HG03175 (cell line): ENCODE data around the gene WWTR1.

Experiments used
- ATAC-seq: cut with Tn5 transposase; IDR thresholded peaks from one replicate; pipeline ENCODE4 v1.9.1; 2021; ENCODE audit warnings: mild to moderate bottlenecking, moderate library complexity; ENCODE audit not compliant: unreplicated experiment

Gene WWTR1

DNA sequence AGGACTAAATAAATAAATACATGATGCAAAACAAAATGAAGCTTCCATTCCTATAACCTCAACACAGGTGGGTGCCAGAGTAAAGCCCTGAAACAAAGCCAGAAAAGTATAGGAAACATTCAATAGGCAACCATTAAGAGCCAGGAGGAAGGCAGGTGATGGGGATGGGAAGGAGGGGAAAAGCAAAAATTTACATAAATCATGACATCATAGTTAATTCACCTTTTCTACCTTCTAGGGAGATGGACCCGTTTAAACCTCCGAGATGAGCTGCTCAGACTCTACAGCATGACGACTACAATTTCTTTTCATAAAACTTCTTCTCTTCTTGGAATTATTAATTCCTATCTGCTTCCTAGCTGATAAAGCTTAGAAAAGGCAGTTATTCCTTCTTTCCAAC is 155.4 kb downstream of the WWTR1 start:
- no peak for ATAC-seq

DNA sequence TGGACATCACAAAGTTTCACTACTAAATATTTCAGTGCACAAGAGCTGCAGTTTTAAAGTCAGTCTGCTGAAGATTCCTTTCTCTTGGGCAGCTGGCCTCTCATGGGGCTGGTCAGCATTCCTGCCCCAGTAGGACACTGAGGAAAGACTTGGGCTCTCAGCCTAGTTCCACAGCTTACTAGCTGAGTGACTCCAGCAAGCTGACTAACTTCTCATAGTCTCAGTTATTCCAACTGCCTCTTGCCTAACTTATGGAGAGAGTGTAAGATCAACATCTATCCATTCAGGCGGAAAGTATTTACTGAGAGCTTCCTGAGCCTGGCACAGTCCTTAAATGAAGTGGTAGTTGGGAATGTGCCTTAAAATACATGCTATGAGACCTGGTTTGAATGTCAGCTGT is 156.3 kb downstream of the WWTR1 start:
- ATAC-seq, result no peak

DNA sequence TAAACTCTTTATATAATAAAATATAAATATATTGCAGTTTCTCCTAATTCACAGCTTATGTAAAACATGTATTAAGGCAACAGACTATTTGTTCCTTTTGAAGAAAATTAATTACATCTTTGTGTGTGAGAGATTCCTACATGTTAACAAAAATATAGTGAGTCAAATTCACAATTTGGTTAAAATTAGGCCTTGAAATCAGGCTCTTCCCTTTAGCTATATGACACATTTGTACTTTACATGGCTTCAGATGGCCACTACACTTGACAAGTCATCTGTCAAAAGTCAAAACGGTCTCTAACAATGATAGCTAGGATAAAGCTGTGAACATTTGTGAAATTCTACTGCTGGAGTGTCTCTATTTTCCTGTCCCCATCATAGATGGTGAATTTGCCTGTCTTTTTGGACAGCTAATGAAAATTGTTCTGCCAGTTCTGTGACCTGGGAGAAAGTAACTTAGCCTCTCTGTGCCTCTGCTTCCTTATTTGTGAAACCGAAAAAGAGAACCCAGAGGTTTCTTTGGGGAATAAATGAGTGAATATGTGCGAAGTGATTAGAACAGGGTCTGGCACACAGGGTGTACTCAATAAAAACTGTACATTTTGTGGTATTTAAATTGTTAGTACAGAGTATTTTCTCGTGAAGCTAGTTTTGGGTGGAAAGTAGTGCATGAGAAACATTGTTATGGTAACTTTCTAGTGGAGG is 159.7 kb downstream of the WWTR1 start:
- ATAC-seq, result no peak

DNA sequence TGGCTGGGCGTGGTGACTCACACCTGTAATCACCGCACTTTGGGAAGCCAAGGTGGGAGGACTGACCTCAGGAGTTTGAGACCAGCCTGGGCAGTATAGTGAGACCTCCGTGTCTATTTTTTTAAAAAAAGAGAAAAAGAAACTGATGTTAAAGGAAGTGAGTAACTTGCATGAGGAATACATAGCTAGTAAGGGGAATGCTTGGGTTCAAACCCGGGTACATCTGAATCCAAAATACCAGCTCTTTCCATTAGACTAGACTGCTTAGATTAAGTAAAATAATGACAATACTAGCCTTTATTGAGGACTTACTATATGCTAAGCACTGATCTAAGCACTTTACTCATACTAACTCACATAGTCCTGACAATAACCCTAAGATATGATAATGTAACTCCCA is 160.9 kb downstream of the WWTR1 start:
- ATAC-seq, result no peak

DNA sequence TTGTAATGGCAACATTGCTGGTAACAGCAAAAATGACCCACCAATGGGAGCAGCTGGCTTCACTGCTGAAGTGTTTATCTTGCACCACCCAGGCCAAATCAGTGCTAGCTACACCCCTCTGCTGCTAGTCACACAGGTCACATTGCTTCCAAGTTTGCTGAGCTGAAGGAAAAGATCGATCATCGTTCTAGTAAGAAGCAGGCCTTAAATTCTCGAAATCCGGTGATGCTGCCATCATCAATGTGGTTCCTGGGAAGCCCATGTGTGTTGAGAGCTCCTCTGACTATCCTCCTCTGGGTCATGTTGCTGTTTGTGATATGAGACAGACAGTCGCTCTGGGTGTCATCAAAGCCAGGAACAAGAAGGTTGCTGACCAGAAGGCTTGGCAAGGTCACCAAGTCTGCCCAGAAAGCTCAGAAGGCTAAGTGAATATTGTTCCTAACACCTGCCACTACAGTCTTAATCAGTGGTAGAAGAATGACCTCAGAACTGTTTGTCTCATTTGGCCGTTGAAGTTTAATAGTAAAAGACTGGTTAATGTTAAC is 162.2 kb downstream of the WWTR1 start:
- no peak for ATAC-seq

DNA sequence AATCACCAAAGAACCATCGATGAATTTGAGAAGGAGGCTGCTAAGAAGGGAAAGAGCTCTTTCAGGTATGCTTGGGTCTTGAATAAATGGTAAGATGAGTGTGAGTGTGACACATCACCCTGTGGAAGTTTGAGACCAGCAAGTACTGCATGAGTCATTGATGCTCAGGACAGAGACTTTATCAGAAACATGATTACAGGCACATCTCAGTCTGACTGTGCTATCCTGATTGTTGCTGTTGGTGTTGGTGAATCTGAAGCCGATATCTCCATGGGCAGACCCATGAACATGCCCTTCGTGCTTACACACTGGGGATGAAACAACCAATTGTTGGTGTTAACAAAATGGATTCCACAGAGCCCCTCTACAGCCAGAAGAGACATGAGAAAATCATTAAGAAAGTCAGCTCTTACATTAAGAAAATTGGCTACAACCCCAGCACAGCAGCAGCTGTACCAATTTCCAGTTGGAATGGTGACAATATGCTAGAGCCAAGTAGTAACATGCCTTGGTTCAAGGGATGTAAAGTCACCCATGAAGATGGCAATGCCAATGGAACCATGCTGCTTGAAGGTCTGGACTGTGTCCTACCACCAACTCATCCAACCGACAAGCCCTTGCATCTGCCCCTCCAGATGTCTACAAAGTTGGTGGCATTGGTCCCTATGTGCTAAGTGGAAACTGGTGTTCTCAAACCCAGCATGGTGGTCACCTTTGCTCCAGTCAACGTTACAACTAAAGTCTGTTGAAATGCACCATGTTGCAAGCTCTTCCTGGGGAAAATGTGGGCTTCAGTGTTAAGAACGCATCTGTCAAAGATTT is 162.9 kb downstream of the WWTR1 start:
- ATAC-seq, result no peak

DNA sequence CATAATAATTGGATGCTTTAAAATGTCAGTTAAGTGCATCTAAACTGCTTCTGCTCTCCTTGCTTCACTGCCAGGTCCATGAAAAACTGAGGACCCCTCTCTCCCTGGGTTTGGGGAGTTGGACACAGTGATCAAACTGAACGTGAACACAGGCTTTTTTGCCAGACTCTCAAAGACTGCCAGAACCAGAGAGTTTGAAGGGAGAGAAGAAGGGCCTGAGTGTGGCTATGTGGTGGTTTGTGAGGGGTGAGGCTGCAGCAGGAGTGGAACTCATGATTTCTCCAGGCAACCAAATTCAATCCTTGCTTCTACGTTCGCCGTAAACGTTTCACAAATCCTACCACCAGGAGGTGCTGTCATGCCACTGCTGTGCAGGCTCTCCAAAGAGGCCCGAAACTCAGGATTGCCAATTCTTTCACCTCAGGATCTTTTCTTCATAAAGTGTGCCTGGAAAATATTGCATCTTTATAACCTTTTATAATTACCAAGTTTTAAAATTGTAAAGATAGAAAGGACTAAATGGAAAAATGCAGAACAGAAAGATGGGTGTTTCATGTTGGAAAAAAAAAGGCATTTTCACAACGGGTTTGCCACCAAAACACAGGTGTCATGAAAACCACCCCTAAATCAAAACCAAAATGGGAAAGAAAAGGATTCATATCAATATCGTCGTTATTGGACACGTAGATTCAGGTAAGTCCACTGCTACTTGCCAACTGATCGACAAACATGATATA is 163.6 kb downstream of the WWTR1 start:
- no peak for ATAC-seq

DNA sequence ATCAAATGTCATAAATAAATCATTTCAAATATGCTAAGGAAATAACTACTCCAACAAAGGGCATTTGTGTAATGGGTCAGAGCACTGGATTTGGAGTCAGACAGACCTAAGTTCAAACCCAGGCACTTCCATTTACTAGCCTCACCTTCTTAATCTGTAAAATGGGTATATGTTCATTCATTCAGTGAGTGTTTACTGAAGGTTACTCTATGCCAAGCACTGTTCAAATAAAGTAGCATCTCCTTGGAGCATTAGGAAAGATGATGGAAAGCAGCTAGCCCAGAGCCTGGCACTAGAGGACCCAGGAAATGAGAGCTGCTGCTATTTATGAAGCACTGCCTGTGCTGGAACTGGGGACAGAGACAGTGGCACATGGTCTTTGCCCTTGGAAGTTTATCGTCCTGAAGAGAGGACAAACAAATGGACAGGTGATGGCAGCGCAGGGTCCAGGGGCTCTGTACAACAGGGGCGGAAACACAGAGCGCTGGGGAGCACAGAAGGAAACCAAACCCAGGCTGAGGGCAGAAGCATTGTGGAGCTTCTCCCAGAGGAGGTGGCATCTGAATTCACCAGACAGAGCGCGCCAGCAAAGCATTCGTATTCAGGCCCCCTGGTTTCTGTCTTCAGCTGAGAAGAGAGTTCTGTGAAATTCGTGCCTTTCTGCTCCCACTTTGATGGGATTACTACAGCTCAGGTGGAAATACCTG is 164.4 kb downstream of the WWTR1 start:
- no peak for ATAC-seq

DNA sequence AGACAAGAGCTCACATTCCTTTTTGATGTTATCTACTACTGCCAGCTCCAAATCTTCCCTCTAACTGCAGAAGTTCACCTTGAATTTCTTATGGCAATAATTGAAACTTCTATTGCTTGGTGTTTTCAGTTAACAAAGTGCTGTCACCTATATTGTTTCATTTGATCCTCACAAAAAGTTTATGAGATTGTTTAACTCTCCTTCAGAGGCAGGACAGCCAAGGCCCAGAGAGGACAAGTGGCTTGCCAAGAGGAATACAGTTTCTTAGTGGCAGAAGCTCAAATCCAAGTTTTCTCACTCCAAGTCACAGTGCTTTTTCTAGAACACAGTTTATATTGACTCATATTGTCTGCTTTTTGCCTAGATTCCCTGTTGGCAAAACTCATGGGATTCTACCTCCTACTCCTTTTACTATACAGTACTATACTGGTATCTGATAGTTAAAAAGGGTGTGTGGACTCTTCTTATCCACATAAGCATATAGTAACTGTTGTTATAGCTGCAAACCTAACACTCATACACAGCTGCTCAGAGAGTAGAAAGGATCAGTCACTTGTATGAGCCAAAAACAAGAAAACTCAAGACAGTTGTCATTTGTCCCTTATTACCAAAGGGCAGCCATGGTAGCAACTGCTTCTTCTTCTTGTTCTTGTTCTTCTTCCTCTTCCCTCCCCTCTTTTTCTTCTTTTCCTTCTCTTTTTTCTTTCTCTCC is 167.4 kb downstream of the WWTR1 start:
- no peak for ATAC-seq

DNA sequence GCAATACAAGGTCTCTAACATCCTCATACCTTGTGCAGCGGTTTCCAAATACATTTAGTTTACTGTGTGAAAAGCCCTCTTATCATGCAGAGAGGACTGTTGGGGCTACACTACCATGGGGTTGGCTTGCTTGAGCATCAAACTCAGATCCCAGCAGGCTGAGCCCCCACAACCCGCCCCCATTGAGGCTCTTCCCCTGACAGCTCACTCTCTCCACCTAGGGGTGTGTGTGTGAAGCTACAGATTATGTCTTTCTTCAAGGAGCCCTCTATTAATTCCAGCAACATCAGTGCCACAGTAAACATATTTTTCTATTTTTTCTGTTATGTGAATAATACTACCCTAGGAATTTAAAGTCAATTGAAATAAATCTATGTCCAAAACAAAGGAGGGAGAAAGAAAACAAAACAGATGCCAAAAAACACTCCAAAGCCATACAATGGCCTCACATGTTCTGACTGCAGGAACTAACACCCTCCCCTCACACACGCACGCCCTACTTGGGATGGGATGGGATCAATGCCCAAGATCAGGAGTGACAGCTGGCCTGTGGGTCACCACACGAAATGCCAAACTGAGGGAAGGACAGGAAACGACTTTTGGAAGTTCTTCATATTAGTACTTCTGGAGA is 168.7 kb downstream of the WWTR1 start:
- ATAC-seq, result no peak

DNA sequence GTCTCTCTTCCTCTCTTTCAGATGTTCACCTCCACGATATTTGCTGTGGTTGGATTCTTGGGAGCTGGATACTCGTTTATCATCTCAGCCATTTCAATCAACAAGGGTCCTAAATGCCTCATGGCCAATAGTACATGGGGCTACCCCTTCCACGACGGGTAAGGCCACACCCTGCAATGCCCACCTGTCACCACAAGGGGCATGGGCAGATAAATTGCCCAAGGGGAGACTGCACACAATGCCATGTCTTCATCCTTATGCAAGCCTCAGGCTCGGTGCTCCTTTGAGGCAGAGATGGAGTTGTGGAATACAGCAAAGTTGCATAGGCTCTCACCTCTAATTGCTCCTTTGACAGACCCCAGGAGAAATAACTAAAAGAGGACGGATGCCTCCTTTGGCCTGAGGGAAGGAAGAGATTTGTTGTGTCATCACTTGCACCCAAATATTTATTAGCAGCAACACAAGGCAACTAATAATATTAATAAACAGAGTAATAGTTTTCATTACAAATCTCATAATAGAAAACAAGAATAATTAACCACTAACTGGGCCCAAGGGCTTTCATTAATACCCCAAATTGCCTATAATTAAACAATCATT is 170.1 kb downstream of the WWTR1 start:
- peak; percentile 74 for ATAC-seq

DNA sequence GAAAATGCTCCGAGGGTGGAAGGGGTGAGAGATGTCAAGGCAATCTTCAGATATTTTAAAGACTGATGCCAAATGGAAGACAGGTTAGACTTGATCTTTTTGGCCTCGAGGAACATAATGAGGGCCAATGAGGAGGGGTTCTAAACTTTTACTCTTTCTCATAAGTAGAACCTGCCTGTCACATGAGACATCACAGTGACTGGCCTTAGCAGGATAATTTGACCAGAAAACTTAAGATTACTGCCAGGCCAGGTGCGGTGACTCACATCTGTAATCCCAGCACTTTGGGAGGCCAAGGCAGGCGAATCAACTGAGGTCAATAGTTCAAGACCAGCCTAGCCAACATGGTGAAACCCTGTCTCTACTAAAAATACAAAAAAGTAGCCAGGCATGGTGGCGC is 171.1 kb downstream of the WWTR1 start:
- no peak for ATAC-seq

DNA sequence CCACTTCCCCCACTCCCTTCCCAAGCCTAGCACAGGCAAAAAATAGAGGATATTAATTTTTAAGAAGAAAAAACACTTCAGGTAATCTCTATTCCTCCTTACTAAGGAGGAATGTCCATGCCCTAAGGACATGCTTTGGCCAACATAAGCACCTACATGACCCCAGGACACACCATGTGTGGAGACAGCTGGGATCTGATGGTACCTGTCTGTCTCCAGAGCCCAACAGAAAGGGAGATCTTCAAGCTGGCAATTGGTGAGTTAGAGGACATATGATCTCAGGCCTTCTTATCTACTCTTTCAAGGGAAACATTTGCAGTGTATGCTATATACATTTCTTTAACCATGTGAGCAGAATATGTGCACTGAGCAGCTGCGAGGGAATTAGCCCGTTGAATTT is 176.3 kb downstream of the WWTR1 start:
- ATAC-seq, result no peak

DNA sequence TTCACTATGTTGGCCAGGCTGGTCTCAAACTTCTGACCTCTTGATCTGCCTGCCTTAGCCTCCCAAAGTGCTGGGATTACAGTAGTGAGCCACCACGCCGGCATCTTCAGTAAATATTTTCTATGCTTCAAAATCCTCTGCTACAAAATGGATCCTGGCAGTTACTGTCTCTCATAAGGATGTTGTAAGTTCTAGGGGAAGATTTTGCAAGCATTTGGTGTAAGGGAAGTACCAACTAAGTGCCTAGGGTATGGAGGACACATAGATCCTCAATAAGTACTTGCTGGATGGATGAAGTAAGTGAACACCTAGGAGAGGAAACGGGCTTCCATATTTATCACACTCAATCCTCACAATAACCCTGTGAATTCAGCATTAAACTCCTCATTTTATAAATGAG is 176.8 kb downstream of the WWTR1 start:
- ATAC-seq, result no peak

DNA sequence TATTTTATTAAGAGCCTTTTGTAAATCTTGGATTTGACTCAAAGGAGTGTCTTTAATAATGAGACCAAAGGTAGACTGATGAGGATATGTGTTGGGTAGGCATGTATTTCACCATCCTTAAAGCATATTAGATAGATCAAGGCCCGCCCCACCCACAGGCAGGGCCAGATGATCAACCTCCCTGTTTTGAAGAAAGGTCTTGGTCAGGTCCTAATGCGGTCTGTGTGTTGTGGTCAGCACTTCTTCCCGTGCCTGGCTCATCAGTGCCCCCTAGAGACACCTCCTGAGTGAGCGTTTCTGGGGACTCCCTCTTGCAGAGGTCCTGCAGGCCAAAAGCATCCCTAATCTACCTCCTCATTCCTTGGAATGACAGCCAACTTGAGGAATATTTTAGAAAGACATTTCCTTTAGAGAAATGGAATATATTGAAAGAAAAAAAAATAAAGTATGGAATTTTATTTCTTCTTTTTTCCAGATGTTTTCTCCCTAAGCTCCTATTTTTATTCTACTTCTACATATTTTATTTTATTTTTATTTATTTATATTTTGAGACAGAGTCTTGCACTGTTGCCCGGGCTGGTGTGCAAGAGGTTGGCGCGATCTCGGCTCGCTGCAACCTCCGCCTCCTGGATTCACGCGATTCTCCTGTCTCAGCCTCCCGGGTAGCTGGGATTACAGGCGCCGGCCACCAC is 177.4 kb downstream of the WWTR1 start:
- peak; percentile 95 for ATAC-seq

DNA sequence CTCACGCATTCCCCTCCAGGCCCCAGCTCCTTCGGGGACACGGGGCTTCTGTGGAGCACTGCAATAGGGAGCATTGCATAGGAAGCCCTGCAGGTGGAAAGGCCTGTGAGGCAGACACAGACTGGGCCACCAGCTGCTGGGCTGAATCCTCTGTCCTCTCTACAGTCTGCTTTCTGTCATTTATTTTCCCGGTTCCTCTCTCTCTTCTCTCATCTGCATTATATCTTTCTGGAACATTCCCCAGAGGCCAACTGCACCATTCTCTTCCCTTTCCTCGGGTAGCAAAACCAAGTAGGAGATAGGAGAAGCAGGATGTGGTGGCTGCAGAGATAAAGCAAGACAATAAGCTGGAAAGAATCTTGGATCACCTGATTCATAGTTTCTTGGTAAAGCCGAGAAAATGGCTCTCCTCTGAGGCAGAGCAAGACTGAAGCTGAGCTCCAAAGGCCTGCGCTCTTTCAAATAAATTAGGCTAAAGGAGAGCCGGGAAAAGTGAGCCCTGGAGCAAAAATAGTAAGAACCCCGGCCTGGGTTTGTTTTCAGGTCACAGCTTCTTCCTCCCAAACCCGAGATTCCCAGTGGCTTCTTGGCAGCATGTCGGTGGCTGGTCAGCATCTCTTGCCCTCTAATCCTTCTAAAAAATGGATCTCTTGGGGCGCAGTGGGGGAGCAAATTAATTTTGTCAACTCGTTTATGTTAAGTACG is 178.1 kb downstream of the WWTR1 start:
- no peak for ATAC-seq

DNA sequence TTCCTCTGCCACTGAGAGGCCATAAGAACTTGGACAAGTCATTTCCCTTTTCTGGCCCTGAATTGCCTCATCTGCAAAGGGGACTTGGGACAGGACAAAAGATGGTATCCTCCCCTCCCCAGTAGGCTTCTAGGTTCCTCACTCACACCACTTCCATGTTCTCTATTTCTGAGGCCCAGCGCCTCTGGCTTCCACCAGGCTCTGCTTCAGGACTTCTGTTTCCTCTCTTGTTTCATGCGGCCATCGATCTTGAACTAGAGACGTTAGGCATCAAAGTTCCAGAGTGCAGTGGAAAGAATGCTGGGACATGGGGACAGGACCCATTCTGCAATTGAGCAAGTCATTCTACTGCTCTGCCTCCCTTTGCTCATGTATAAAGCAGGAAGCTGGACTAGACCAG is 181.6 kb downstream of the WWTR1 start:
- ATAC-seq, result no peak

DNA sequence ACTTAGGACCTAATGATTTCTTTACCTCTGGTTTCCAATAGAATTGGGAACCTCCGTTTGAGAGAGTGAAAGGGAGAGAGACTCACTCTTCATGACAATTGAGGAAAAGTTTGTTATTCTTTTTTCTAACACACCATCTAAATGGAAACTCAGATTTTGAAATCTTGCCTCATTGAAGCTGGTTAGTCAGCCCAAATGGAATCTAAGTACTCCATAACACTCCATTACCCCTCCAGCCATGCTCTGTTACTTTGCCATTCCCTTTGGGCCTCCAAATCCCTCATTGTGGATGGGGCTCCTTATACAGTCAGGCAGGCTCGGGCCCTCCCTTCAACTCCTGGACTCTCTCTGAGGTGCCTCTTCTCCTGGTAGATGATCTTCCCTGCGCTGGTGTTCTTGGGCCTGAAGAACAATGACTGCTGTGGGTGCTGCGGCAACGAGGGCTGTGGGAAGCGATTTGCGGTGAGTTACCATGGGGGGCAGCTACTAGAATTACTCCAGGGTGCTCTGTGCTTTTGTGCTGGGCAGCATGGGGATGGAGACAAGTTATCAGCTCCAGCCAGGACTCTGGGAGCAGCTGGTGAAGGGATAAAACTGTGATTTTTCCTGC is 182.3 kb downstream of the WWTR1 start:
- ATAC-seq, result no peak
